NCI-H146 treated with DMSO at 0.1 percent for 48 hours (cell line): ENCODE results near the gene SLC1A3.

ENCODE experiments used
- DNase-seq: peaks from one replicate; lab custom pipeline; 2025; ENCODE audit not compliant: unreplicated experiment; lab: John Stamatoyannopoulos, UW

Gene SLC1A3

GRCh38 chr5:36654564-36654963, 48.2 kb downstream of the SLC1A3 start:
- DNase-seq: no peak

DNA sequence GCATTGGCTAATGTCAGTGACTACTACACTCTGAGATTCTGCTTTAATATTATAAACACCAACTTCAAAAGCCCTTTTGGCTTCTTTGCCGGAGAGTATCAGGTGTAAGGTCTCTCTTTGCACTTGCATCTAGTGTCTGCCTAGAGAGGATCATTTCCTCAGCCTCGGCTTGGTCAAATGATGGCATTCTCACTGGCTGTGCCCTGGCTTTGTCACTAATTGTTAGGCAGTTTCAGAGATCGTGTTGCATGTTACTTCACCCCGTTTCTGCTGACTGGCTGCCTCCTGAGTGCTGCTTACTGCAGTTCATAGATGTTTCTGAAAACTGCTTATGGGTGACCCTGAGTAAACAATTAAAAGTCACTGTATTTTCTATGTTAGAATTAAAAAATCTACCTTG, 48.8 kb downstream of the SLC1A3 start:
- DNase-seq: no peak

DNA sequence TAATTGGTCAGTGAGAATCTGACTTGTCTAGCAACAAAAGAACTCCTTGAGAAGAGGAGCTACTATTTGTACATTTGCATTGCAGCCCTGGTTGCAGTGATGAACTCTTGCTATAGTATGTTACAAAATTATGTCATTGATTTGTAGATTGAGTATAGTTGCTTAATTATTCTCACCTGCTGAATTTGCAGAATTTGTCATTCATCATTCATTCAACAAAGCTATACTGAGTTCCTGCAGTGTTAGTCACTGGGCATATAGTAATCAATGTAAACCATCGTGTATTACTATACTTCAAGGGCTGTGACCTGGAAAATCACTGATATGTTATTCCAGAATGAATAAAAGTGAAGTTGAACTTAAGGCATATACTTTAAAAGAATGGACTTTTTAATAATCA, 50.1 kb downstream of the SLC1A3 start:
- no peak for DNase-seq

- no peak for DNase-seq
Observed at GRCh38 chr5:36657563-36657995, 51.2 kb downstream of the SLC1A3 start.

DNA sequence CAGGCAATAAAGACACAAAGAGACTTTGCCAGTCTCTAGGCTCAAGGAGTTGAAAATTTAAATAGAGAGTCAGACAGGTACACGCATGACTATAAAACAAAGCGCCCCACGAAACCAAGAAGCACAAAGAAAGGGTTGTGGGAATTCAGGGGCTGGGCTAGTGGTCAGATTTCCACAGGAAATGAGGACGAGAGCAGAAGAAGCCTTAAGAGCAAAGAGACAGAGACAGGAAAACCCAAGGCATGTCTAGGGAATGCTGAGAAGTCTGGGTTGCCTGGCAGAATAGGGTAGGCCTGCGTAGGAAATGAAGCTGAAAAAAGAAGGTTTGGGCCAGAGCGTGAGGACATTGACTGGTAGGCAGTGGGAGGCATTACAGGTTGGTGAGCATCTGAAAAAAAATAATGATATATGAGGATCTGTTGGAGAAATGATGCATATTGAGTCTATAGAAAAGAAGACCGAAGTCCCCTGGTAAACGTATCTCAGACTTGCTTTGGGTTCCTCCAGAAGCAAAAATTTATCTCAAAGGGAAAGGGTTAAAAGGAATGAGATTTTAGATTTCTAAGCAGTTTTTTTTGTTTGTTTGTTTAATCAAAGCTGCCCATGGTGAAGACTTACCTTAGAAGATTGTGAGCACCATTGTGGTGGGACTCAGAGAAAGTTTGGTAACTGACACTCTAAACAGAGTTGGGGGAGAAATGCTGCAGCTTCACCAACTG, 51.8 kb downstream of the SLC1A3 start:
- no peak for DNase-seq

DNA sequence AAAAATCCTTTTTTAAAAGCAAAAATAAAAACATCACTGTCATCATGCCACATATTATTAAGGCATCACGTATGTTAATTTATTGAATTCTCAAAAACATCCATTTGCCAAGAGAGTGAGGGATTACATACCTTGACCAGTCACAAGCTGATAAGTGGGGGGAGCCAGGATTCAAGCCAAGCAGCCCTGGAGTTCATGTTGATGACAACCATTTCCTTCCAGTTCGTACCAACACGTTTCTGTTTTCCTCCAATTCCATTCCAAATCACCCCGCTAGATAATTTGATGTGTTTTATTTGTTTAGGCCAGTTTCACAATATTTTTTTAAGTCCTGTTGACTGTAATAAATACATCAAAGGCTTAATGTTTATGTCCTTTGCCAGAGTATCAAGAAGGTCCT, 53.0 kb downstream of the SLC1A3 start:
- no peak for DNase-seq

DNA sequence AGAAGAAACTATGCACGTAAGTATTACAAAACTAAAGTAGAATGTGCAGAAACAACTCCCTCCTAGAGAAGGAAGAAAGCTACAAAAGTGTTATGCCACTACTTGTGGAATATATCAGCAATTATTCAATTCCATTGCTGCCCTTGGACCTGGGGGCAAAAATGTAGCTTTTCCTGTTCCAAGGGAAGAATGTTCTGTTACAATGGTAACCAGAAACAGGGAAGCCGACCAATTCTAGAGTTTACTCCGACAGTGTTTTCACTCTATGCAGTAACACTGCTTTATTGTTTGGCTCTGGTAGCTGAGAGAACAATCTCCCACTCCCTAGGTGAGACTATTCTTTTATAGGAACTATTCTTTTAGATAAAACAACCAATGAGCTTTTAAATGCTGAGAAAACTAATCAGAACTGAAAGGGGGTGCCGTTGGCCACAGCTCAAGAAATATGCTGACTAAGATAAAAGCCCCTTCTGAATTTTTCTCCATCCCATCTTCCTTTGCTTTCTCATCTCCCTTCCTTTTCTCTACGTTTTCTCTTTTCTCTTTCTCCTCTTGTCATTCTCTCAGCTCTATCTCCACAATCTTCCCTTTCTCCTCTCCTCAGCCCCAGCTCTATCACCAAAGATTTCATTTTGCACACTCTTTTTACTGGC, 54.1 kb downstream of the SLC1A3 start:
- no peak for DNase-seq

- no peak for DNase-seq
Observed at GRCh38 chr5:36661456-36662220, 55.2 kb downstream of the SLC1A3 start.

DNA sequence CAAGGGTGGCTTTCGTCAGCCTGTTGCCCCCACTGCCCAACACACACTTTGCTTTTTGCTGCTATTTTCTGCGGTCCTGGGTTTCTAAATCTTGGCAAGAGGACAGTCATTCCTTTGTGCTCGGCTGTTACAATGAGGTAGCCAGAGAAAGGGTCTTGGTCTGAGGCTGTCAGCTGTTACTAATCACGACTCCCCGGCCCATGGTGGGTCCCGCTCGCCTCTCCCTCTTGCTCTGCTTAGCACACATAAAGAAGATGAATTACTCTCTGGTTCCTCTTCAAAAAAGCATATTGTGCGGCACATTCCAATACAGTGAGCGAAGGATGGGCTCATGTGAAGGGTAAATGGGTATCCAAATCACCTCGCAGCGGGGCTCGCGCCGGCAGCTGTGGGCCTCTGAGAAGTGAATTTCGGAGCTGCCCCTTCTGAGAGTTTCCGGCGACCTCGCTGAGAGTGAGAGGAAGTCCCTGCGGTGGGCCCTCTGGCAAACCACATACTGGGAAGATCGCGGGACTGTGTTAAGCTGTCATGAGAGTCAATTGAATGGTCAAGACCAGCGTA, 56.0 kb downstream of the SLC1A3 start:
- DNase-seq: no peak

DNA sequence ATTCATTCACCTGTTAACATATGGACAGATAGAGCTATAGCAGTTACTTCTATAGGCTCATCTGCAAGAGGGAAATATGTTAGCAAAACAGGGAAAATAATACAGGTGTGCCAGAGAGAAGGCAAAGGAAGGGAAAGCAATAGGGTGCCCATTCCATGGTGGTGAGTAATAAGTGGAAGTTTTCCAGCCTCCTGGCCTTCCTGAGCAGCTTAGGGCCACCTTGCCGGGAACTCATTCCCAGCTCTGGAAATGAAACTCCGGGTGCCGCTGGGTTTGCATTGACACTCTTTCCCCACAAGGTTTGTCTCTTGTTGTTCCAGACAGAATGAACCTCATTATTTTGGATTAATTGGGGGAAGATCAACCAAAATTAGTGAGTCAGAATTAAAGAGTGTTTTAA, 58.4 kb downstream of the SLC1A3 start:
- DNase-seq: no peak

DNA sequence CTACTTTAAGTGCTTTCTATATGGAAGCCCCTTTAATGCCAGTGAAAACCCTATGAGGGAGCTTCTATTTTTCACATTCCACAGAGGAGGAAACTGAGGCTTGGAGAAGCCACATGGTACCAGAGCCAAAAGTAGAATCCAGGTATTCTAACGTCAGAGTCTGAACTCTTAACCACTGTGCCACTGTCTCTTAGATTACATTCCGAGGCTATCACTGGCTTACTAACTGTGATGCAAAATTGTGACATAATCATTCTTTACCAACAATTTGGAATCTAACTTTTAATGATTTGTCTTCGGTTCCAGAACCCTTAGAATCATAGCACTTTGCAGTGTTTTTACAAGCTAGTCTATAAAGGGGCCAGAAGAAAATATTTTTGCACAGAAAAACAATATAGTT, 59.2 kb downstream of the SLC1A3 start:
- no peak for DNase-seq

GRCh38 chr5:36666274-36666673, 59.9 kb downstream of the SLC1A3 start:
- DNase-seq: no peak

DNA sequence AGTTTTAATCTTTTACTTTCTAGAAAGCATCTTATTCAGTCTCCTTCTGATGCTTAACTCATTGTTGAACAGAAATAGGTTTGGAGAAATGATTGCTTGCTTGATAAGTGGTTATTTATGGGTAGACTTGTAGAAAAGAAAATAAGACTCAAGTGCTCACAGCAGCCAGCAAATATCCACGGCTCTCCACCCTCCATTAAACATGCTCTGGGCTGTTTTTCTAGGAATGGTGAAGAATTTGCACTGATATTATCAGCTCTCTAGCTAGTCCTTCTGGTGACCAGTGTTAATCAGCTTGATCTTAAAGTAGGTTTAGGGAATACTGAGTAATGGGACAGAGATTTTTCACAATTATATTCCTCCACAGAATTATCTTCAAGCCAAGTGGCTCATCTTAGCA, 60.6 kb downstream of the SLC1A3 start:
- DNase-seq: no peak

DNA sequence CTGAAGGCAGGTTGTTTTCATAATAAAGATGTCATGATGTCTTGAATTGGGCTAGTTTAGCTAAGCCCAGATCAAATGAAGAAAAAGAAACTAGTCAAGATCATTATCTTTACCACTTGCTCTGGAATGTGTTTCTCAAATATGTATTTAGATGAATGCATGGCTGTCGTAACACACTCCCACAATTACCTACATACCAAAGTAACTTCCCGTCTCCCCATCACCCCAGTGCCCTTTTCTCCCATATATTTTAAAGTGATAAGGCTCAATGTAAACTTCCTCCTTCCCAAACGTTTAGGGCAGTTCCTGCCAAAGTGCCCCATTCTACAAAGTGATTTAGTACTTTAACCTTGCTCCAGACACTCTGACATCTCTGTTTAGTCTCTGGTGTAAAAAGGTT, 61.4 kb downstream of the SLC1A3 start:
- no peak for DNase-seq

GRCh38 chr5:36669015-36669651, 62.7 kb downstream of the SLC1A3 start:
- no peak for DNase-seq

DNA sequence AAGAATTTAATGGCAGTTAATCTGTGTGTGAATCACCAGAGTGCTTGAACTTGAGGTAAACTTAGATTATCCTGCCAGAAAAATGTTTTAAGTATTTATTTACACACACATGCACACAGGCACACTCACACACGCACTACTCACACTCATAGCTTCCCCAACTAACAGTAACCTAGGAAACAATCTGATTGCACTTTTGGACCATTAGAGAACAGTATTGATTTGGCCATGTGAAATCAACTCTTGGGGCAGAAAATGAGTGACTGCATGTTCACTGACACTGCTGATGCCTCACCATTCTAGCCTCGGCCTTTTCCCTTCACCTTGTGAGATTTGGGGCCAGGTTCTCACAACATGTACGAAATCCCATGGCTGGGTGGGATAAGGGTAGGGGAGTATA, 64.1 kb downstream of the SLC1A3 start:
- no peak for DNase-seq

DNA sequence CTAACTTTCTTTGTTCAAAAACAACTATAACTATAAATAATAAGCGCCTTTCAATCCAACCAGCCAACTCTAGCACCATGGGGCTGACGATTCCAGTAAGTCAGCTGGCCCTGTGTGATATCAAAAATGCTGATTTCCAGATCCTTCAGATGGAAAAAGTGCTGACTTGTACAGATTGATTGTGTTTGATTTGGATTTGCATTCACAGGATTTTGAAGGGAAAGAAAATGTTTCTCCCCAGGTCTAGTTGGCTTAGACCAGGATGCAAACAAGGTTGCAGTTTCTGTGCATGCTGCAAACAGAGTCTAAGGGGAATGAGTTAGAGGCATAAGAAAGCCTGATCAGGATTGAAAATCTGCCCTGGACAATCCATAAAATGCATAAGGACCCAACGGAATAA, 68.9 kb downstream of the SLC1A3 start:
- DNase-seq: no peak

DNA sequence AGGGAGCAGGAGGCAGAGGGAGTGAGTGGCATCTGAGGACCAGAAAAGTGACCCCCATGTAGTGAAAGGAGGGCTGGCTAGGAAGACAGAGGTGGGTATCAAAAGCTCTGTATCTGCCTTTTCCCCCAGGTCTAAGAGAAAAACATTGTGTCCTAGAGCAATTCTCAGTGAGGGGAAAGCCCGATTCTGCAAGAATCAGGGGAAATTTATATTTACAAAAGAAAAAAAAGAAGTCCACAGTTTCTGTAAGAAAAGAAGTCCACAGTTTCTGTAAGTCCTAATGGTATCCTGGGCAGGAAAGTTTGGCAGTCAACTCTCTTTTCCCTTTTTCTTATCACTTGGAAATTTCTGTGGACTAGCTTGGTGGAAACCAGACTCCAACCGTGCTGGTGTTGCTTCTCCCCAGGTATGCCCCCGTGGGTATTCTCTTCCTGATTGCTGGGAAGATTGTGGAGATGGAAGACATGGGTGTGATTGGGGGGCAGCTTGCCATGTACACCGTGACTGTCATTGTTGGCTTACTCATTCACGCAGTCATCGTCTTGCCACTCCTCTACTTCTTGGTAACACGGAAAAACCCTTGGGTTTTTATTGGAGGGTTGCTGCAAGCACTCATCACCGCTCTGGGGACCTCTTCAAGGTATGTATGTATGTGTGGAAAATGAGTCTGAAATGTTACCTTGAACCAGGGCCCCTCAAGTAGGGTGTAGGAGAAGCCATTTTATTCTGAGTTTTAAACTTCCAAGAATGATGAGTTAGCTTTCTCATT, 73.0 kb downstream of the SLC1A3 start:
- no peak for DNase-seq

DNA sequence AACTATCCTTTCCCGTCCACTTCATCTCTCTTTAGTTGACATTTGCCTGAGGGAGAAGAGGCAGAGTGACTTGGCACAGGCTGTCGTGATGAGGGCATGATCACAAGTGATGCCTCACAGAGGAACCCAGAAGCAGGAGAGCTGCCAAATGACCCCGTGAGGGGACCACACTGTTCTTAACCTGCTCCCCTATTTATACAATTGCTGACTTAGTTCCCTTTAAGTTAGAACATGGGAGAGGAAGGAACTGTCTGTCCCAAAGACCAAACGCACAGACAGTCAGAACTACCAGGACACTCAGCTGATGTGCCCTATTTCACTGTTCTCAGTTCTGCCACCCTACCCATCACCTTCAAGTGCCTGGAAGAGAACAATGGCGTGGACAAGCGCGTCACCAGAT, 73.7 kb downstream of the SLC1A3 start:
- DNase-seq: no peak

GRCh38 chr5:36681711-36682110, 75.3 kb downstream of the SLC1A3 start:
- DNase-seq: no peak

DNA sequence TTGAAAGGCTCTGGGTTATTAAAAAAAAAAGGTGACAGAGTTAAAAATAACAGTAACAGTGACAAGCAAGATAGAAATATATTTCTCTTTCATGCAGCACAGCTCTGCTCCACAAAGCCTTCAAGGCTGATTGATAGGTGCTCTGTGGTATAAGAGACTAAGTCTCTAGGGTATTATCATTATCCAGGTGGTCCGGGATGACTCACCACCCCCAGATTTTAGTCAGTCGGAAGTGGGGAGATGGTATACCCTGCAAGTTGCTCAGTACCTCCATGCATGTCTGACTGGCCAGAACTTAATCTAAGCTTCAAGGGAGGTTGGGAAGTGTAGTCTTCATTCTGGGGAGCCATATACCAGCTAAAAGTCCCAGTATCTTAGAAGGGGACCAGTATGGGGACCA, 76.1 kb downstream of the SLC1A3 start:
- no peak for DNase-seq
